ENCODE measurements around the gene AMELY.

GRCh38 chrY:6911253-6911881 lies at the start of gene AMELY:
- TF ChIP-seq CTCF (conservative IDR thresholded peaks at IDR 0.05), result no peak
- TF ChIP-seq ZFX (IDR thresholded peaks at IDR 0.05), result no peak

Measured in C4-2B (cell line).